HG03139 (cell line): Measurements from ENCODE around the gene KRTAP10-11.
"Not testable (repeated sequence)": the region's sequence is repeated elsewhere in the genome, so short reads cannot be mapped to it uniquely, and the experiment has no call there.

ENCODE experiments used
- ATAC-seq: cut with Tn5 transposase; IDR thresholded peaks from one replicate; pipeline ENCODE4 v1.9.1; 2021; ENCODE audit not compliant: unreplicated experiment

KRTAP10-11 gene

DNA sequence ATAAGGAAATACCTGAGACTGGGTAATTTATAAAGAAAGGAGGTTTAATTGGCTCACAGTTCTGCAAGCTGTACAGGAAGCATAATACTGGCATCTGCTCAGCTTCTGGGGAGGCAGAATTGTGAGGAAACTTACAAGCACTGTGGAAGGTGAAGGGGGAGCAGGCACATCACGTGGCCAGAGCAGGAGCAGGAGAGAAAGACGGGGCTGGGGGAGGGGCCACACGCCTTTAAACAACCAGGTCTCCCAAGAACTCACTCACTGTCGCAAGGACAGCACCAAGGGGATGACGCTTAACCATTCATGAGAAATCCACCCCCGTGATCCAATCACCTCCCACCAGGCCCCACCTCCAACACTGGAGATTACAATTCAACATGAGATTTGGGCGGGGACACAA, 15.4 kb downstream of the KRTAP10-11 start:
- ATAC-seq, result not testable (repeated sequence)

DNA sequence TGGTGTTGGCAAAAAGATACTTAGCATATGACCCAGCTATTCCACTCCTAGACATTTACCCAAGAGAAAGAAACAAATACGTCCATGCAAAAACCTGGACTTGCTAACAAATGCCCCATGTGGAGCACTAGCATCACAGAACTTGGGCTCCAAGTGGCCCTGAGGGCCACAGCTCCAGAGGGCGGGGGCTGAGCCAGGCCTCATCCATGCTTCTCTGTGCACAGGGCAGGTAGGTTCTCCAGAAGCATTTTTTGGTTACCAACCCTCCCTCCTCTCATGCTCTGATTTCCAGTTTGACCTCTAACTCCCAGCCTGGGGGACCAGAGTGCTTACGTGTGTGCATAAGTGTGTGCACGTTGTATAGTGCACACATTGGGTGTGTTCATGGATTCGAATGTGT, 18.5 kb downstream of the KRTAP10-11 start:
- ATAC-seq, result no peak

GRCh38 chr21:44666401-44667320, 20.4 kb downstream of the KRTAP10-11 start, which contains the start of gene KRTAP12-2:
Gene KRTAP12-2, minus strand, starts transcription at chr21:44666927. Its CDS starts 41 bp downstream, at chr21:44666886.
- no peak for ATAC-seq

DNA sequence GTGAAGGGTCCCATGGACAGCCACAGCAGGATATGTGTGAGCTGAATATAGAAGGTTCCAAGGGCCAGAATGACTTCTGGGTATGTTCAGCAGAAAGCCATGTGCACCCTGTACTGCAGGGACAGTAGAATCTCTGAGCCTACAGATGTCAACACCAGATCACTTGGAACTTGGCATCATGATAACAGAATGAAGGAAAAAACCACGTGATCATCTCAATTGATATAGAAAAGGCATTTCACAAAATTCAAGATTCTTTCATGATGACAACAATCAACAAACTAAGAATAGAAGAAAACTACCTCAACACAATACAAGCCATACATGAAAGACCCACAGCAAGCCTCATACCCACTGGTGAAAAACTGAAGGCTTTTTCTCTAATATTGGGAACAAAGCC, 21.4 kb downstream of the KRTAP10-11 start:
- no peak for ATAC-seq

DNA sequence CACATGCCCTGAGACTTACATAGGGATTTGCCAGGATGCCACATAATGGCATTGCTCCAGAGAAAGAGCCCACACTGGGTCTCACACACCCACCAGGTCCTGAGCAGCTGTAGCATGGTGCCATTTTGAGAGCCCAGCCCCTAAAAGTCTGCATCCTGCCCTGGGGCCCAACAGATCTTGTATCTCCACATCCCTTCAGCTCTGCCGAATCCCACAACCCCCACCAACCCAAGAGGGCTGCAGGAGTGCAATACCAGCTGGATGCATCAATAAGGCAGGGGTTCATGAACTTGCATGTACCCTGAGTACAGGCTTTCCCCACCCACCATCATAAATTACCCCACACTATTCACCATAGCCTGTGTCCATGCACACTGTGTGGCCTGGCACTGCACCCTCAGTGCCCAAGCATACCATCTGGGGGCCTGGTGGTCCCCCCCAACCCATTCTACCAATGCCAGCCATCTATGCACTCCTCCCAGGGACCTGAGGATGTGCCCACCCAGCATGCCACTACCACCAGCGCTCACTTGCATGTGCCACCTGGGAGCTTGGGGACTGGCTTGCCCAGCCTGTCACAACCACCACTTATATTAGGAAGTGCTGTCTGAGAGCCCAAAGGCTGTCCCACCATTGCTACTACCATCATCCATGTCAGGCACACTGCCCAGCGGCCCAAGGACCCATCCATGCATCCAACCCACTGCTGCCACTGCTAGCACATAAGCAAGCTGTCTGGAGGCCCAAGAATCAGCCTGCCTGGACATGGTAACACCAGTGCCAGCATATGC, 24.6 kb downstream of the KRTAP10-11 start:
- ATAC-seq, result no peak

- ATAC-seq, result no peak
These were observed 25.7 kb downstream of the KRTAP10-11 start for GRCh38 chr21:44671911-44672310.

DNA sequence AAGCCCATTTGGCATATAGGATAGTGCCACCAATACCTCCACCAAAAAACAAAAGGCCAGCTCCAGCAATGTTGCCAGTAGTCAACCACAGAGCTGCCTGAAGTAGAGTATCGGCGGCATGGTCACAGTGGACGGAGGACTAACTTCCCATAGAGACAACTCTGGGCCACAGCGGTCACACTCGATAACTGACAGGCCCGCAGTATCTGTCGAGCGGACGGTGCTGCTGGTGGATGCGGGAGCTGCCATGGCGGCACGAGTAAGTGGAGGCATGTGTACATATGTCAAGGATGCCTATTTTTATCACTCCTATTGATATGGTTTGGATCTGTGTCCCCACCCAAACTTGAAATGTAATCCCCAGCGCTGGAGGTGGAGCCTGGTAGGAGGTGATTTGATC, 31.7 kb downstream of the KRTAP10-11 start:
- ATAC-seq, result no peak

GRCh38 chr21:44681152-44681551, 34.9 kb downstream of the KRTAP10-11 start:
- no peak for ATAC-seq

DNA sequence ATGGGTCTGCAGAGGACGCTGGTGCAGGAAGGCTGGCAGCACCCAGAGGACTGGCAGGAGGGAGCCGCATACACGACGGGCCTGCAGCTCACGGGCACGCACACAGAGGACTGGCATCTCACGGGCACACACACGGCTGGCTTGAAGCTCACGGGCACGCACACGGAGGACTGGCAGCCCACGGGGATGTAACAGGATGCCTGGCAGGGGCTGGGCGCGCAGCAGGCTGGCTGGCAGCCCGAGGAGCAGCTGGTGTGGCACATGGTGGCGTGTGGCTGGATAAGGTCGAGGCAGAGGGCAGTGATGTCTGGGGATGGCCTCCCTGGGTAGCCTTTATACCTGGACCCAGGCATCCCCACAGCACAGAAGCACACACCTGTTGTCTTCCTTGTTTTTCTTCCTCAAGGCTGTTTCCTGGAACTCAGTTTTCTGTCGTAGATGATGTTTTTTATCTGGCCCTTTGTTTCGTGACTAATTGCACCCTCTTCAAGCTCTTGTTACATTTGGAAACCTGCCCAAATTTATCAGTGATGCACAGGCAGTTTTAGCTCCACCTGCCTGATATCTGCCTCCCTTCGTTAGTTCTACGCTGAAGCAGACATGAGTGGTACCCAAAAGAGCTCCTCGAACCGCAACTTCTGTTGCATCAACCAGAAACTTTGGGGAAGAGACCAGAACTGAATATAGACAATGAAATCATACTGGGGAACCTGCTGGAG, 35.8 kb downstream of the KRTAP10-11 start, which contains the start of gene KRTAP12-1:
Gene KRTAP12-1 (minus strand): TSS at position 303 of the 719 bp plus-strand sequence. CDS start 40 bp downstream, at position 263.
- no peak for ATAC-seq

- no peak for ATAC-seq
These were observed 36.5 kb downstream of the KRTAP10-11 start for GRCh38 chr21:44682580-44683151.

GRCh38 chr21:44684077-44684476, 37.9 kb downstream of the KRTAP10-11 start:
- no peak for ATAC-seq

- ATAC-seq, result no peak
These were observed 38.3 kb downstream of the KRTAP10-11 start for GRCh38 chr21:44684483-44684882.

- ATAC-seq, result not testable (repeated sequence)
These were observed 38.8 kb downstream of the KRTAP10-11 start for GRCh38 chr21:44685050-44685449.

- ATAC-seq, result no peak
These were observed 40.0 kb downstream of the KRTAP10-11 start for GRCh38 chr21:44686000-44686781.

DNA sequence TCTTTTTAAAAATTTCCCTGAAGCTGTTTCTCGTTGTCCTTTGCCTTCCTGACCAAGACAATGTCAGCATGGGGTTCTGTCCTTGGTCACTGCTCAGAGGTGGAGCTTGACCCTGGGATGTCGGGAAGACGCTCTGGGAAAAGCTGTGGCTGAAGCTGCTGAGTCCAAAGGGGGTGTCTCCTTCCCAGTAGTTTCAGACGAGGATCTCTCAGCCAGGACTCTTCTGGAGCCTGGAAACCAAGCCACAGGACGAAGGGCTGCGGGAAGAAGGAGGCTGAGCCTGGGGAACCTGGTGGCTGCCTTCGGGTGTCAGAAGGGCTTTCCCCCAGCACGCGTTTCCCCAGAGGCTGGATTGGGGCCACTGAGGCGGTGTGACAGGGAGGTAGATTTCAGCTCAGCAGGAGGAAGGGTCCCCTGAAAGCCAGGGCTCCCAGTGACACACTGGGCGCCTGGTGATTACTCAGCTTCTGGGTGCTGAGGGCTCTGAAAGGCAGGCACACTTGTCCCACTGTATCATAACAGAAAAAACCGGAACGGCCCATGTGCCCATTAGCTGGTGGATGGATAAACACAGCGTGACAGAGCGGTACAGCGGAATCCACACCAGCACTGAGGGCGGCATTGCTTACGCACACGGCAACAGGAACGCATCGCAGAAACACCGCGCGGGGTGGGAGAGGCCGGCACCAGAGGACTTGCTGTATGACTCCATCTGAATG, 40.8 kb downstream of the KRTAP10-11 start:
- no peak for ATAC-seq

GRCh38 chr21:44687671-44688070, 41.5 kb downstream of the KRTAP10-11 start:
- ATAC-seq, result no peak

- ATAC-seq, result not testable (repeated sequence)
These were observed 43.5 kb downstream of the KRTAP10-11 start for GRCh38 chr21:44689740-44690139.

DNA sequence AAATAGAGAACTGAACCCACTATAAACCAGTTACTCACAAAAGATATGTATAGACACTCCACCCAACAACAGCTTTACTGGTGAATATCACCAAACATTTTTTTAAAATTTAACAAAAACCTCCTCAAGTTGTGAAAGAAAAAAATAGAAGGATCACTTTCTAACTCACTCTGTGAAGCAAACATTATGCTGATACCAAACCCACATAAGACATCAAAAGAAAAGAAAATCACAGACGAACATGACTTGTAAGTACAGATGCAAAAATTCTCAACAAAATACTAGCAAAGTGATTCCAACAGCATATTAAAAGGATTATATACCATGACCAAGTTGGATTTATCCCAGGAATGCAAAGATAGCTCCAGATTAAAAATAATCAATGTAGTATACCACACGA, 45.5 kb downstream of the KRTAP10-11 start:
- ATAC-seq, result no peak

DNA sequence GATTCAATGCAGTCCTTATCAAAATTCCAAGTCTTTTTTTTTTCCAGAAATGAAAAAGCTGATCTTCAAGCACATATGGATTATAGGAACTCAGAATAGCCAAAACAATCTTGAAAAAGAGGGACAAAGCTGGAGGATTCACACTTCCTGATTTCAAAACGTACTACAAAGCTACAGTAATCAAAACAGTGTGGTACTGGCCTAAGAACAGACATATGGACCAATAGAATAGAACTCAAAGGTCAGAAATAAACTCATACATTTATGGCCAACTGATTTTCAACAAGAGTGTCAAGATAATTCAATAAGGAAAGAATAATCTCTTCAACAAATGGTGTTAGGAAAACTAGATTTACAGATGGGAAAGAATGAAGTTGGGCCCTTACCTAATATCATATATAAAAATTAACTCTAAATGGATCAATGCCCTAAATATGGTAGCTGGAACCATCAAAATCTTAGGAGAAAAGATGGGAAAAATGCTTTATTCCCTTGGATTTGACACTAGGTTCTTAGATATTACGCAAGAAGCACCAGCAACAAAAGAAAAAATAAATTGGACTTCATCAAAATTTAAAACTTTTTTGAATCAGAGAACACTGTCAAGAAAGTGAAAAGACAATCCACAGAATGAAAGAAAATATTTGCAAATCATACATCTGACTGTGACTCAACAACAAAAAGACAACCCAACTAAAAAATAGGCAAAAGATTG, 46.7 kb downstream of the KRTAP10-11 start:
- ATAC-seq, result no peak
